A549 (cell line): ENCODE results near the gene SLC41A1.

Experiments
- EP300 ChIP-seq, 2 experiments: fragments of >200 bp; sonication (Bioruptor Twin); formaldehyde crosslinking; IDR thresholded peaks; 2 replicates in 1 of 2; 3 replicates in 1 of 2; pipeline ENCODE4 v1.6.1; 2016 to 2017
- HDAC2 ChIP-seq: fragments of 200-600 bp; sonication (generic); IDR thresholded peaks from 2 replicates; pipeline ENCODE4 v1.6.1; 2016
- JUN ChIP-seq, 2 experiments: fragments of >200 bp; sonication (Bioruptor Twin); formaldehyde crosslinking; IDR thresholded peaks; 2 replicates in 1 of 2; 3 replicates in 1 of 2; pipeline ENCODE4 v1.6.1; 2016 to 2017
- JUNB ChIP-seq: fragments of >200 bp; sonication (Bioruptor Twin); formaldehyde crosslinking; IDR thresholded peaks from 2 replicates; pipeline ENCODE4 v1.6.1; 2016
- MYC ChIP-seq: IDR thresholded peaks from 2 replicates; pipeline ENCODE4 v1.6.1; 2012; ENCODE audit warnings: mild to moderate bottlenecking, inconsistent platforms, low read length, improper control_type of control experiment, borderline replicate concordance
- RCOR1 ChIP-seq: fragments of 150-350 bp; IDR thresholded peaks from 2 replicates; pipeline ENCODE4 v1.6.1; 2014; ENCODE audit warnings: antibody characterized with exemption, low read length, low read depth
- TF ChIP-seq, protein P1 (sequence below): fragments of >200 bp; sonication (Bioruptor Twin); formaldehyde crosslinking; IDR thresholded peaks from 3 replicates; pipeline ENCODE4 v1.5.1; 2016

DNA sequence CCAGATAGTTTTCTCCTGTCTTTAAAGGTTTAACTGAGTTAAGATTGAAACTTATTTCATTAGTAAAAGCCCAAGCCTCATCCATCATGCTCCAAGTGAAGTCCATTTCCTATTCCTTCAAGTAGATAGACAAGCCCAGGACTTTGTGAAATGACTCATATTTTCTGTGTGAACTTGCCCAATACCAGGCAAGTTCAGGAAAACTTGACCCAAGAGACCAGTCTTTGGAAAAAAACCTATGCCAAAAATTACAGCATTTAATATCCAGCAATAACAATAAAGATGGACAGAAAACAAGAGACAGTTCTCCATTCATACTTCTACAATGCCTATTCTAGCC is 37.3 kb downstream of the SLC41A1 start:
- TF ChIP-seq, protein P1, sequence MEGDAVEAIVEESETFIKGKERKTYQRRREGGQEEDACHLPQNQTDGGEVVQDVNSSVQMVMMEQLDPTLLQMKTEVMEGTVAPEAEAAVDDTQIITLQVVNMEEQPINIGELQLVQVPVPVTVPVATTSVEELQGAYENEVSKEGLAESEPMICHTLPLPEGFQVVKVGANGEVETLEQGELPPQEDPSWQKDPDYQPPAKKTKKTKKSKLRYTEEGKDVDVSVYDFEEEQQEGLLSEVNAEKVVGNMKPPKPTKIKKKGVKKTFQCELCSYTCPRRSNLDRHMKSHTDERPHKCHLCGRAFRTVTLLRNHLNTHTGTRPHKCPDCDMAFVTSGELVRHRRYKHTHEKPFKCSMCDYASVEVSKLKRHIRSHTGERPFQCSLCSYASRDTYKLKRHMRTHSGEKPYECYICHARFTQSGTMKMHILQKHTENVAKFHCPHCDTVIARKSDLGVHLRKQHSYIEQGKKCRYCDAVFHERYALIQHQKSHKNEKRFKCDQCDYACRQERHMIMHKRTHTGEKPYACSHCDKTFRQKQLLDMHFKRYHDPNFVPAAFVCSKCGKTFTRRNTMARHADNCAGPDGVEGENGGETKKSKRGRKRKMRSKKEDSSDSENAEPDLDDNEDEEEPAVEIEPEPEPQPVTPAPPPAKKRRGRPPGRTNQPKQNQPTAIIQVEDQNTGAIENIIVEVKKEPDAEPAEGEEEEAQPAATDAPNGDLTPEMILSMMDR: no peak
- TF ChIP-seq MYC (no peak), RCOR1 (no peak), JUN (IDR thresholded peaks at IDR 0.05) (no peak), HDAC2 (no peak), EP300 (IDR thresholded peaks at IDR 0.05) (no peak), JUNB (no peak)
